ENCODE results near the gene SEMA6B. TPM values are rescaled to one million over a fixed set of nuclear protein-coding genes. Genes with fewer than 3 reads are reported as not detected.

Gene SEMA6B
- polyA plus RNA-seq, 1 of the 3 experiments (the other 2 are of a cell fraction), result 3.7 TPM

DNA sequence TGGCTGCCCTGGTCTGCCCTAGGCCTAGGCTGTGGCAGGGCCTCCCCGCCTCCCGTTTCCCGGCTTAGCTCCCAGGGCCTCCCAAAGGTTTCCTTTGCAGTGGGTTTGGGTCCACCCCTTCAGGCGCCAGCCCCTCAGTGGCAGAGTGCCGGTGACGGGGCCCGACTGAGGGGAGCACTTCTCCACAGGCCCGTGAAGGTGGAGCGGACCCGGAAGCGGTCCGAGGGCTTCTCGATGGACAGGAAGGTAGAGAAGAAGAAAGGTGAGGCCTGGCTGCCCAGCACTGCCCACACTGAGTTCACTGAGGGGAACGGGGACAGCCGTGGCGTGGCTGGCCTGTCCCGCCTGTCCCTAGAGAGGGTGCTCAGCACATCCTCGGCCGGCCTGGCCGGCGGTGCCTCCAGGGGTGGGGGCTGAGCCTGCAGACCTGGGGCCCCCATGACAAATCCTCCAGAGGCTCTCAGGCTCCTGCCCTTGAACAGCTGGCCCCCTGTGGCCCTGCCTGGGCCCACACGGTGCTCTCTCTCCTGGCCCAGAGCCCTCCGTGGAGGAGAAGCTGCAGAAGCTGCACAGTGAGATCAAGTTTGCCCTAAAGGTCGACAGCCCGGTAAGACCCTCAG lies 61.6 kb downstream of the SEMA6B start:
- H3K9me2 ChIP-seq, result no peaks in the 10 kb centered on the region
- H3K79me2 ChIP-seq (ENCODE audit: insufficient read depth), result no peaks in the 10 kb centered on the region
- no peak overlapping the region for H3K4me2 ChIP-seq
- peaks cover 4 to 57% of the 10 kb centered on the region in 2 experiments for H3K36me3 ChIP-seq (replicated peaks in 1 of 2; ENCODE audit: control insufficient read depth in 1 of 2, insufficient read depth in 2 of 2, low read length in 1 of 2)
- no peak for DNase-seq
- no peaks in the 10 kb centered on the region for H3K27me3 ChIP-seq (ENCODE audit: insufficient read depth)
- POLR2A ChIA-PET, result no interaction called here
- H3K9ac ChIP-seq, result no peak overlapping the region
- no peaks in the 10 kb centered on the region for H3K4me1 ChIP-seq (ENCODE audit: control insufficient read depth in 1 of 2, insufficient read depth in 2 of 2, low read depth in 1 of 2, low read length in 1 of 2)
- peaks cover 3% of the 10 kb centered on the region for H3F3A ChIP-seq (replicated peaks; ENCODE audit: insufficient read depth)
- H4K20me1 ChIP-seq (ENCODE audit: insufficient read depth), result no peaks in the 10 kb centered on the region
- no peak overlapping the region for H3K4me3 ChIP-seq (ENCODE audit: low read depth in 2 of 2, low read length in 1 of 2)
- H2AFZ ChIP-seq (ENCODE audit: low read depth), result no peak overlapping the region
- H3K9me3 ChIP-seq, result no peaks in the 10 kb centered on the region
- WGBS (ENCODE audit: low lambda C conversion rate), result 99% methylated on average over 10 of the region's 25 CpGs
- no peak for TF ChIP-seq GATA2 (CRISPR knock-in tag; IDR thresholded peaks at IDR 0.05)
- TF ChIP-seq, protein P1, sequence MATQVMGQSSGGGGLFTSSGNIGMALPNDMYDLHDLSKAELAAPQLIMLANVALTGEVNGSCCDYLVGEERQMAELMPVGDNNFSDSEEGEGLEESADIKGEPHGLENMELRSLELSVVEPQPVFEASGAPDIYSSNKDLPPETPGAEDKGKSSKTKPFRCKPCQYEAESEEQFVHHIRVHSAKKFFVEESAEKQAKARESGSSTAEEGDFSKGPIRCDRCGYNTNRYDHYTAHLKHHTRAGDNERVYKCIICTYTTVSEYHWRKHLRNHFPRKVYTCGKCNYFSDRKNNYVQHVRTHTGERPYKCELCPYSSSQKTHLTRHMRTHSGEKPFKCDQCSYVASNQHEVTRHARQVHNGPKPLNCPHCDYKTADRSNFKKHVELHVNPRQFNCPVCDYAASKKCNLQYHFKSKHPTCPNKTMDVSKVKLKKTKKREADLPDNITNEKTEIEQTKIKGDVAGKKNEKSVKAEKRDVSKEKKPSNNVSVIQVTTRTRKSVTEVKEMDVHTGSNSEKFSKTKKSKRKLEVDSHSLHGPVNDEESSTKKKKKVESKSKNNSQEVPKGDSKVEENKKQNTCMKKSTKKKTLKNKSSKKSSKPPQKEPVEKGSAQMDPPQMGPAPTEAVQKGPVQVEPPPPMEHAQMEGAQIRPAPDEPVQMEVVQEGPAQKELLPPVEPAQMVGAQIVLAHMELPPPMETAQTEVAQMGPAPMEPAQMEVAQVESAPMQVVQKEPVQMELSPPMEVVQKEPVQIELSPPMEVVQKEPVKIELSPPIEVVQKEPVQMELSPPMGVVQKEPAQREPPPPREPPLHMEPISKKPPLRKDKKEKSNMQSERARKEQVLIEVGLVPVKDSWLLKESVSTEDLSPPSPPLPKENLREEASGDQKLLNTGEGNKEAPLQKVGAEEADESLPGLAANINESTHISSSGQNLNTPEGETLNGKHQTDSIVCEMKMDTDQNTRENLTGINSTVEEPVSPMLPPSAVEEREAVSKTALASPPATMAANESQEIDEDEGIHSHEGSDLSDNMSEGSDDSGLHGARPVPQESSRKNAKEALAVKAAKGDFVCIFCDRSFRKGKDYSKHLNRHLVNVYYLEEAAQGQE (IDR thresholded peaks at IDR 0.05; ENCODE audit: low read depth, low read length), result no peak
- no peak for TF ChIP-seq SMC3 (IDR thresholded peaks at IDR 0.05; ENCODE audit: low read depth, low read length)
- no peak for TF ChIP-seq RAD21 (IDR thresholded peaks at IDR 0.05; ENCODE audit: low read length)
- no peak for TF ChIP-seq RFX5 (IDR thresholded peaks at IDR 0.05; ENCODE audit: low read length)
- no peak for TF ChIP-seq FOSL2 (IDR thresholded peaks at IDR 0.05; ENCODE audit: borderline replicate concordance, low read depth)
- TF ChIP-seq SIN3A (IDR thresholded peaks at IDR 0.05; ENCODE audit: borderline replicate concordance, low read depth, low read length), result no peak
- TF ChIP-seq POLR2AphosphoS5 (IDR thresholded peaks at IDR 0.05; ENCODE audit: low read depth, low read length), result no peak
- TF ChIP-seq FOXJ3 (CRISPR knock-in tag; IDR thresholded peaks at IDR 0.05), result no peak
- no peak for TF ChIP-seq FOXM1 (IDR thresholded peaks at IDR 0.05; ENCODE audit: low read depth)
- TF ChIP-seq, protein P2, sequence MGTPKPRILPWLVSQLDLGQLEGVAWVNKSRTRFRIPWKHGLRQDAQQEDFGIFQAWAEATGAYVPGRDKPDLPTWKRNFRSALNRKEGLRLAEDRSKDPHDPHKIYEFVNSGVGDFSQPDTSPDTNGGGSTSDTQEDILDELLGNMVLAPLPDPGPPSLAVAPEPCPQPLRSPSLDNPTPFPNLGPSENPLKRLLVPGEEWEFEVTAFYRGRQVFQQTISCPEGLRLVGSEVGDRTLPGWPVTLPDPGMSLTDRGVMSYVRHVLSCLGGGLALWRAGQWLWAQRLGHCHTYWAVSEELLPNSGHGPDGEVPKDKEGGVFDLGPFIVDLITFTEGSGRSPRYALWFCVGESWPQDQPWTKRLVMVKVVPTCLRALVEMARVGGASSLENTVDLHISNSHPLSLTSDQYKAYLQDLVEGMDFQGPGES (IDR thresholded peaks at IDR 0.05; ENCODE audit: low read depth, low read length), result no peak
- TF ChIP-seq MEF2A (IDR thresholded peaks at IDR 0.05; ENCODE audit: borderline replicate concordance, low read depth), result no peak
- no peak for TF ChIP-seq MXI1 (IDR thresholded peaks at IDR 0.05; ENCODE audit: low read depth, low read length)
- no peak for TF ChIP-seq YY1 (IDR thresholded peaks at IDR 0.05; ENCODE audit: low read depth)
- no peak for TF ChIP-seq NFIC (IDR thresholded peaks at IDR 0.05; ENCODE audit: borderline replicate concordance)
- no peak for TF ChIP-seq TCF12 (IDR thresholded peaks at IDR 0.05)
- TF ChIP-seq, protein P3, sequence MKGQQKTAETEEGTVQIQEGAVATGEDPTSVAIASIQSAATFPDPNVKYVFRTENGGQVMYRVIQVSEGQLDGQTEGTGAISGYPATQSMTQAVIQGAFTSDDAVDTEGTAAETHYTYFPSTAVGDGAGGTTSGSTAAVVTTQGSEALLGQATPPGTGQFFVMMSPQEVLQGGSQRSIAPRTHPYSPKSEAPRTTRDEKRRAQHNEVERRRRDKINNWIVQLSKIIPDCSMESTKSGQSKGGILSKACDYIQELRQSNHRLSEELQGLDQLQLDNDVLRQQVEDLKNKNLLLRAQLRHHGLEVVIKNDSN (IDR thresholded peaks at IDR 0.05; ENCODE audit: borderline replicate concordance, low read depth), result no peak
- CTCF ChIA-PET, result interaction anchor here (0.6 to 2.7 kb wide), 4 partner anchors 26 to 529 kb away, joined by 3 to 11 read pairs (median 4); no protein-coding TSS in a partner anchor
- H3K27ac ChIP-seq (ENCODE audit: low read depth in 2 of 2, low read length in 1 of 2), result no peak overlapping the region
